ENCODE data around the gene MLLT1. TPM values are rescaled to one million over a fixed set of nuclear protein-coding genes. Genes with fewer than 3 reads are reported as not detected.
A peak's percentile ranks its signal among the peaks of the same experiment; 100 is the strongest.

Gene MLLT1
- total RNA-seq, 1 experiment from 2014 or later, result 54.9 TPM

DNA sequence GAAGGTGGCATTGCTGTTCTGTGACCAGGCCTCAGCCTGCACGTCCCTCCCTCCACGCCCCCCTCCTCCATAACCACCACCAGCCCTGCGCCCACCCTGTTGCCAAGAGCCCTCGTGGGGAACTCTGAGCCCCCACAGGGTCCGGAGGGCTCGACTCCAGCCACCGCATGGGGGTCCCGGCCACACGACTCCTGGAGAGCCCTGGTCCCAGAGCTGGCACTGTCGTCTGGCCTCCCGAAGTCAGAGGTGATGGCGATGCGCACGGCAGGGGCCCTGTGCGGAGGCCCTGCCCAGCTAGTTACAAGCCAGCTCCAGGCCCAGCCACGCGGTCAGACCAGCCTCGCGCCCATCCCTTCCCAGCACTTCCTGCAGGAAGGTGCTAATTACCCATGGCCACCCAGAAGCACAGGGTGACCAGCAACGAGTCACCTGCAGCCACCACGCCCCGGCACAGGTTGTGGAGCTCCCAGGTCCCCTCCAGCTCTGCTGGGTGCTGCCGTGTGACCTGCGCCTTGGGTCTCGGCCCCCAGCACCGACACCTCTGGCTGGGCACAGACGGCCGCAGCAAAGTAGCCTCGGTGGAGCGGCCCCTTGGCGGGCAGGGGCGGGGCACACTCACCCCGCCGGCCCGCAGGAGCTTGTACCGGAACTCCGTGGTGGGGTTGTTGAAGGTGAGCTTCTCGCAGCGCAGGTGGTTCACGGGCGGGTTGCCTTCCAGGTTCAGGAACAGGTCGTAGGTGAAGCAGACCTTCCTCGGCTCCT, 49.6 kb downstream of the MLLT1 start:
- H4K20me1 ChIP-seq (ENCODE audit: control insufficient read depth, insufficient read depth, insufficient read length), result no peaks in the 10 kb centered on the region
- no peak overlapping the region for H2BK120ac ChIP-seq (ENCODE audit: low read depth, low read length, poor library complexity, severe bottlenecking)
- Mint-ChIP-seq H3K27ac (peak overlapping the region in 1 of 3 experiments; percentile 96; a peak in 1 of 7 replicates), H3K9me3 (no peaks in the 10 kb centered on the region; a peak in 1 of 5 replicates), H3K4me1 (peaks cover 21 to 29% of the 10 kb centered on the region in 2 experiments), H3K27me3 (ENCODE audit: low read depth) (no peaks in the 10 kb centered on the region; the same call in 1 of the 2 replicates), H3K36me3 (ENCODE audit: insufficient read depth in 1 of 3, low read depth in 3 of 3) (peaks cover 17 to 29% (median 22%) of the 10 kb centered on the region in 3 experiments), H3K4me3 (no peak overlapping the region; a peak in 1 of 5 replicates)
- no peak overlapping the region for H3K23ac ChIP-seq (ENCODE audit: insufficient read length, low read depth, low read length)
- H3K4ac ChIP-seq (ENCODE audit: low read depth, low read length), result no peak overlapping the region
- no CpG with 5 or more reads among the region's 43 CpGs for WGBS (ENCODE audit: extremely low coverage, insufficient read length, low lambda C conversion rate)
- no peak overlapping the region for H2AFZ ChIP-seq (ENCODE audit: low read length)
- H3K14ac ChIP-seq (ENCODE audit: insufficient read depth, low read length), result no peak overlapping the region
- H2BK5ac ChIP-seq (ENCODE audit: insufficient read length, low read length), result no peak overlapping the region
- H3K79me1 ChIP-seq (ENCODE audit: insufficient read depth, low read depth, low read length, poor library complexity, severe bottlenecking), result peaks cover 2% of the 10 kb centered on the region
- no peak overlapping the region for H4K8ac ChIP-seq (replicated peaks; ENCODE audit: insufficient read length, low read depth, low read length)
- no peak overlapping the region for H3K4me2 ChIP-seq (ENCODE audit: insufficient read depth, insufficient read length, low read length)
- H2BK20ac ChIP-seq (ENCODE audit: low read depth, low read length, poor library complexity, severe bottlenecking), result no peak overlapping the region
- H3T11ph ChIP-seq (ENCODE audit: low read length), result no peak overlapping the region
- no peaks in the 10 kb centered on the region for H3K9me3 ChIP-seq (ENCODE audit: control insufficient read depth, low read depth, low read length)
- peaks cover 3% of the 10 kb centered on the region; the same call in 1 of the 2 replicates for H3K79me2 ChIP-seq (ENCODE audit: insufficient read depth, low read length)
- no peak overlapping the region for H3K27ac ChIP-seq (ENCODE audit: insufficient read length, low read depth, low read length)
- H3K4me1 ChIP-seq (ENCODE audit: insufficient read depth, low read length), result no peaks in the 10 kb centered on the region
- TF ChIP-seq, protein P1, sequence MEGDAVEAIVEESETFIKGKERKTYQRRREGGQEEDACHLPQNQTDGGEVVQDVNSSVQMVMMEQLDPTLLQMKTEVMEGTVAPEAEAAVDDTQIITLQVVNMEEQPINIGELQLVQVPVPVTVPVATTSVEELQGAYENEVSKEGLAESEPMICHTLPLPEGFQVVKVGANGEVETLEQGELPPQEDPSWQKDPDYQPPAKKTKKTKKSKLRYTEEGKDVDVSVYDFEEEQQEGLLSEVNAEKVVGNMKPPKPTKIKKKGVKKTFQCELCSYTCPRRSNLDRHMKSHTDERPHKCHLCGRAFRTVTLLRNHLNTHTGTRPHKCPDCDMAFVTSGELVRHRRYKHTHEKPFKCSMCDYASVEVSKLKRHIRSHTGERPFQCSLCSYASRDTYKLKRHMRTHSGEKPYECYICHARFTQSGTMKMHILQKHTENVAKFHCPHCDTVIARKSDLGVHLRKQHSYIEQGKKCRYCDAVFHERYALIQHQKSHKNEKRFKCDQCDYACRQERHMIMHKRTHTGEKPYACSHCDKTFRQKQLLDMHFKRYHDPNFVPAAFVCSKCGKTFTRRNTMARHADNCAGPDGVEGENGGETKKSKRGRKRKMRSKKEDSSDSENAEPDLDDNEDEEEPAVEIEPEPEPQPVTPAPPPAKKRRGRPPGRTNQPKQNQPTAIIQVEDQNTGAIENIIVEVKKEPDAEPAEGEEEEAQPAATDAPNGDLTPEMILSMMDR (conservative IDR thresholded peaks at IDR 0.05), result no peak
- no peaks in the 10 kb centered on the region for H3K23me2 ChIP-seq (ENCODE audit: insufficient read length, low read depth, low read length, poor library complexity, severe bottlenecking)
- no peak overlapping the region for H3K56ac ChIP-seq (ENCODE audit: insufficient read length, low read depth, low read length)
- no peak overlapping the region for H2BK15ac ChIP-seq (ENCODE audit: low read depth, low read length)
- H4K91ac ChIP-seq (ENCODE audit: insufficient read length, low read depth, low read length), result no peak overlapping the region
- H2AK5ac ChIP-seq (ENCODE audit: insufficient read length, low read length), result no peak overlapping the region
- no peak overlapping the region for H4K5ac ChIP-seq (ENCODE audit: insufficient read length, low read depth, low read length)
- no peak overlapping the region for H3K18ac ChIP-seq (ENCODE audit: insufficient read length, low read depth, low read length)
- DNase-seq, result no peak
- H3K9ac ChIP-seq (ENCODE audit: extremely low read depth, insufficient read length, low read length), result no peak overlapping the region
- no peak overlapping the region for H2BK12ac ChIP-seq (ENCODE audit: insufficient read length, low read depth, low read length)
- no peaks in the 10 kb centered on the region for H3K27me3 ChIP-seq (ENCODE audit: insufficient read depth, low read length)
